ENCODE measurements around the gene CSNK1D. TPM values are rescaled to one million over a fixed set of nuclear protein-coding genes. Genes with fewer than 3 reads are reported as not detected.

CSNK1D gene
- total RNA-seq, 1 experiment from 2014 or later = 137 TPM

DNA sequence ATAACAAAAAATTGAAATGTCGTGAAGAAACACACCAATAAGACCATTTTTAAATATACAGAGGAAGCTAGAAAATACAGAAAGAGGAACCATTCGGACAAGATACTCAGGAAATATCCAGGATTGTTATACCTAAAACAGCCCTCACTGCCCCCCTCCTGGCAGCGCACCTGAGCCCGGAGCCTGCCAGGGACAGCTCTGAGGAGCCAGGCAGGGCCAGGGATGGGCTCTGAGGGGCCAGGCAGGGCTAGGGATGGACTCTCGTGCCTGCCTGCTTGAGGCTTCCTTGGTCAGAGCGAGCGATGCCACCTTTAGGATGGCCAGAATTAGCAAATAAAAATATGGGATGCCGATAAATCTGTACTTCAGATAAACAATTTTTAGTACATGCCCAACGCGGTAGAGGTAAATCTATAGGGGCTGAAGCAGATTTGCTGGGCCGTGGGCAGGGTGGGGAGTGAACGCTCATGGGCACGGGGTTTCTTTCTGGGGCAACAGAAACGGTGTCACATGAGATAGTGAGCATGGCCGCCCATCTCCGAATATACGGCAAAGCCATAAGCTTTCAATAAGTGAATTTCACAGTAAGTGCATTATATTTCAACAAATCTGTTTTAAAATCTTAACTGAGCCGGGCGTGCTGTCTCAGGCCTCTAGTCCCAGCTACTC is 18.2 kb upstream of the CSNK1D start:
- Mint-ChIP-seq H3K27ac (peak overlapping the region in 1 of 3 experiments; percentile 70; a peak in 1 of 7 replicates), H3K36me3 (ENCODE audit: insufficient read depth in 1 of 3, low read depth in 3 of 3) (no peaks in the 10 kb centered on the region), H3K4me3 (peak overlapping the region; percentile 60 to 79), H3K9me3 (peaks cover 0 to 4% of the 10 kb centered on the region in 2 experiments; a peak in 1 of 5 replicates), H3K27me3 (ENCODE audit: low read depth) (peaks cover 38% of the 10 kb centered on the region), H3K4me1 (peaks cover 10 to 29% of the 10 kb centered on the region in 2 experiments)
- Histone ChIP-seq H2BK12ac (ENCODE audit: insufficient read length, low read depth, low read length) (no peak overlapping the region), H3K23ac (ENCODE audit: insufficient read length, low read depth, low read length) (no peak overlapping the region), H3K9ac (ENCODE audit: extremely low read depth, insufficient read length, low read length) (peak overlapping the region; percentile 57), H2BK20ac (ENCODE audit: low read depth, low read length, poor library complexity, severe bottlenecking) (no peak overlapping the region), H4K8ac (replicated peaks; ENCODE audit: insufficient read length, low read depth, low read length) (no peak overlapping the region), H3K79me2 (ENCODE audit: insufficient read depth, low read length) (no peaks in the 10 kb centered on the region), H2BK120ac (ENCODE audit: low read depth, low read length, poor library complexity, severe bottlenecking) (no peak overlapping the region), H3K79me1 (ENCODE audit: insufficient read depth, low read depth, low read length, poor library complexity, severe bottlenecking) (no peaks in the 10 kb centered on the region), H3K27ac (ENCODE audit: insufficient read length, low read depth, low read length) (no peak overlapping the region), H3K27me3 (ENCODE audit: insufficient read depth, low read length) (no peaks in the 10 kb centered on the region), H3K4me2 (ENCODE audit: insufficient read depth, insufficient read length, low read length) (peak overlapping the region; percentile 61), H4K5ac (ENCODE audit: insufficient read length, low read depth, low read length) (no peak overlapping the region), H3K4ac (ENCODE audit: low read depth, low read length) (no peak overlapping the region), H3K14ac (ENCODE audit: insufficient read depth, low read length) (no peak overlapping the region), H2BK15ac (ENCODE audit: low read depth, low read length) (no peak overlapping the region), H2AK5ac (ENCODE audit: insufficient read length, low read length) (no peak overlapping the region), H4K20me1 (ENCODE audit: control insufficient read depth, insufficient read depth, insufficient read length) (no peaks in the 10 kb centered on the region), H2AFZ (ENCODE audit: low read length) (no peak overlapping the region), H3K23me2 (ENCODE audit: insufficient read length, low read depth, low read length, poor library complexity, severe bottlenecking) (peaks cover 6% of the 10 kb centered on the region), H2BK5ac (ENCODE audit: insufficient read length, low read length) (no peak overlapping the region), H3K18ac (ENCODE audit: insufficient read length, low read depth, low read length) (no peak overlapping the region), H3T11ph (ENCODE audit: low read length) (no peak overlapping the region), H3K56ac (ENCODE audit: insufficient read length, low read depth, low read length) (no peak overlapping the region), H3K9me3 (ENCODE audit: control insufficient read depth, low read depth, low read length) (no peaks in the 10 kb centered on the region), H4K91ac (ENCODE audit: insufficient read length, low read depth, low read length) (no peak overlapping the region), H3K4me1 (ENCODE audit: insufficient read depth, low read length) (no peaks in the 10 kb centered on the region)
- no CpG with 5 or more reads among the region's 19 CpGs for WGBS (ENCODE audit: extremely low coverage, insufficient read length, low lambda C conversion rate)
- TF ChIP-seq, protein P1, sequence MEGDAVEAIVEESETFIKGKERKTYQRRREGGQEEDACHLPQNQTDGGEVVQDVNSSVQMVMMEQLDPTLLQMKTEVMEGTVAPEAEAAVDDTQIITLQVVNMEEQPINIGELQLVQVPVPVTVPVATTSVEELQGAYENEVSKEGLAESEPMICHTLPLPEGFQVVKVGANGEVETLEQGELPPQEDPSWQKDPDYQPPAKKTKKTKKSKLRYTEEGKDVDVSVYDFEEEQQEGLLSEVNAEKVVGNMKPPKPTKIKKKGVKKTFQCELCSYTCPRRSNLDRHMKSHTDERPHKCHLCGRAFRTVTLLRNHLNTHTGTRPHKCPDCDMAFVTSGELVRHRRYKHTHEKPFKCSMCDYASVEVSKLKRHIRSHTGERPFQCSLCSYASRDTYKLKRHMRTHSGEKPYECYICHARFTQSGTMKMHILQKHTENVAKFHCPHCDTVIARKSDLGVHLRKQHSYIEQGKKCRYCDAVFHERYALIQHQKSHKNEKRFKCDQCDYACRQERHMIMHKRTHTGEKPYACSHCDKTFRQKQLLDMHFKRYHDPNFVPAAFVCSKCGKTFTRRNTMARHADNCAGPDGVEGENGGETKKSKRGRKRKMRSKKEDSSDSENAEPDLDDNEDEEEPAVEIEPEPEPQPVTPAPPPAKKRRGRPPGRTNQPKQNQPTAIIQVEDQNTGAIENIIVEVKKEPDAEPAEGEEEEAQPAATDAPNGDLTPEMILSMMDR (conservative IDR thresholded peaks at IDR 0.05) = no peak
- no peak for DNase-seq

Measured in H9 (cell line).